Measurements from ENCODE around the gene S100A5. TPM values are rescaled to one million over a fixed set of nuclear protein-coding genes. Genes with fewer than 3 reads are reported as not detected.
A peak's percentile ranks its signal among the peaks of the same experiment; 100 is the strongest.

Gene S100A5
- total and polyA plus RNA-seq, 9 of the 15 experiments (the other 6 are each of a cell fraction or from before 2014, with no cell fraction given) = 0.56 to 1.4 (median 0.64) TPM; not detected in 5

DNA sequence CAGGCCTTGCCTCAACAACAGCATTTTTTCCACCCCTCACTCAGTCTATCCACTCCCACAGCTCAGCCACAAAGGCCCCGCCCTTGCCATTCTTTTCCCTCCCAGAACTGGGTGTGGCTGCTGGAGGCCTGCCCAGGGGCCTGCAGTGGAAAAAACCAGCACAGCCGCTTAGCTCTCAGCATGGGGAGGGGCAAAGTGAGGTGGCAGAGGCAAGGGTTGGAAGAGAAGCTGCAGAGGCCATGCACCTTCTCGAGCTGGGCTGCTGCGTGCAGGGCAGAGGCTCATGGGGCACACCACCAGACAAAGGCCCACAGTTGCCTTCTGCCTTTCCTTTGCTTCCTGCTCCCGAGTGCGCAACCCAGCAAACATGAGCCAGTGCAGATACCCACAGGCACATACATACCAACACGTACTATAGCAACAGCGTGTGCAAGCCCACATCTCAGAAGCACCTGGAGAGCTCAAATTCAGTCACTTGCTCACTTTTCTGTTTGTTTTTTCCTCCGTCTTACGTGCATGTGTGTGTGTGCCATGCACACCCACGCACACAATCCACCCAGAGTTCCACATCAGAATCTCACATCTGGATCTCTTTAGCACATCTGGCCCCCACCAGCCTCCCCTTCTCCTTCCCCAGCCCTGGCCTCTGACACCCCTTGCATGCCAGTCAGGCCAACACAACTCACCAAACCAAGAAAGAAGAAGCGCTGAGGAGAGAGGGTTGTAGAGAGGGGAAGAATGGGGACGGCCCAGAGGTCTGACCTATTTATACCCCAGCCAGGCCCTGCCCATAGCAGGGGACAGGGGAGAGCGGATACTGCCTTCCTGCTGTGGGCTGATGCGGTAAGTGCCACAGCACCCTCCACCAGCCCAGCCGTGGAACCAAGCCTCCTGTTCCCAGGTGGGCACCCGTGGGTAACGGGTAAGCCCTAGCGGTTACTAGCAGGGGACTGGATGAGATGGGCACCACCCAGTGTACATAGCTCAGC, 4.6 kb upstream of the S100A5 start, which contains the start of gene S100A4 (continued):
- TF ChIP-seq, protein P1, sequence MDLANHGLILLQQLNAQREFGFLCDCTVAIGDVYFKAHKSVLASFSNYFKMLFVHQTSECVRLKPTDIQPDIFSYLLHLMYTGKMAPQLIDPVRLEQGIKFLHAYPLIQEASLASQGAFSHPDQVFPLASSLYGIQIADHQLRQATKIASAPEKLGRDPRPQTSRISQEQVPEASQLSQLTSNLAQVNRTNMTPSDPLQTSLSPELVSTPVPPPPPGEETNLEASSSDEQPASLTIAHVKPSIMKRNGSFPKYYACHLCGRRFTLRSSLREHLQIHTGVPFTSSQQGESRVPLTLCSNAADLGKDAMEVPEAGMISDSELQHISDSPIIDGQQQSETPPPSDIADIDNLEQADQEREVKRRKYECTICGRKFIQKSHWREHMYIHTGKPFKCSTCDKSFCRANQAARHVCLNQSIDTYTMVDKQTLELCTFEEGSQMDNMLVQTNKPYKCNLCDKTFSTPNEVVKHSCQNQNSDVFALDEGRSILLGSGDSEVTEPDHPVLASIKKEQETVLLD (IDR thresholded peaks at IDR 0.05) = no peak
- TF ChIP-seq, protein P2, sequence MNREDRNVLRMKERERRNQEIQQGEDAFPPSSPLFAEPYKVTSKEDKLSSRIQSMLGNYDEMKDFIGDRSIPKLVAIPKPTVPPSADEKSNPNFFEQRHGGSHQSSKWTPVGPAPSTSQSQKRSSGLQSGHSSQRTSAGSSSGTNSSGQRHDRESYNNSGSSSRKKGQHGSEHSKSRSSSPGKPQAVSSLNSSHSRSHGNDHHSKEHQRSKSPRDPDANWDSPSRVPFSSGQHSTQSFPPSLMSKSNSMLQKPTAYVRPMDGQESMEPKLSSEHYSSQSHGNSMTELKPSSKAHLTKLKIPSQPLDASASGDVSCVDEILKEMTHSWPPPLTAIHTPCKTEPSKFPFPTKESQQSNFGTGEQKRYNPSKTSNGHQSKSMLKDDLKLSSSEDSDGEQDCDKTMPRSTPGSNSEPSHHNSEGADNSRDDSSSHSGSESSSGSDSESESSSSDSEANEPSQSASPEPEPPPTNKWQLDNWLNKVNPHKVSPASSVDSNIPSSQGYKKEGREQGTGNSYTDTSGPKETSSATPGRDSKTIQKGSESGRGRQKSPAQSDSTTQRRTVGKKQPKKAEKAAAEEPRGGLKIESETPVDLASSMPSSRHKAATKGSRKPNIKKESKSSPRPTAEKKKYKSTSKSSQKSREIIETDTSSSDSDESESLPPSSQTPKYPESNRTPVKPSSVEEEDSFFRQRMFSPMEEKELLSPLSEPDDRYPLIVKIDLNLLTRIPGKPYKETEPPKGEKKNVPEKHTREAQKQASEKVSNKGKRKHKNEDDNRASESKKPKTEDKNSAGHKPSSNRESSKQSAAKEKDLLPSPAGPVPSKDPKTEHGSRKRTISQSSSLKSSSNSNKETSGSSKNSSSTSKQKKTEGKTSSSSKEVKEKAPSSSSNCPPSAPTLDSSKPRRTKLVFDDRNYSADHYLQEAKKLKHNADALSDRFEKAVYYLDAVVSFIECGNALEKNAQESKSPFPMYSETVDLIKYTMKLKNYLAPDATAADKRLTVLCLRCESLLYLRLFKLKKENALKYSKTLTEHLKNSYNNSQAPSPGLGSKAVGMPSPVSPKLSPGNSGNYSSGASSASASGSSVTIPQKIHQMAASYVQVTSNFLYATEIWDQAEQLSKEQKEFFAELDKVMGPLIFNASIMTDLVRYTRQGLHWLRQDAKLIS (CRISPR knock-in tag; IDR thresholded peaks at IDR 0.05) = no peak
- TF ChIP-seq, protein P3, sequence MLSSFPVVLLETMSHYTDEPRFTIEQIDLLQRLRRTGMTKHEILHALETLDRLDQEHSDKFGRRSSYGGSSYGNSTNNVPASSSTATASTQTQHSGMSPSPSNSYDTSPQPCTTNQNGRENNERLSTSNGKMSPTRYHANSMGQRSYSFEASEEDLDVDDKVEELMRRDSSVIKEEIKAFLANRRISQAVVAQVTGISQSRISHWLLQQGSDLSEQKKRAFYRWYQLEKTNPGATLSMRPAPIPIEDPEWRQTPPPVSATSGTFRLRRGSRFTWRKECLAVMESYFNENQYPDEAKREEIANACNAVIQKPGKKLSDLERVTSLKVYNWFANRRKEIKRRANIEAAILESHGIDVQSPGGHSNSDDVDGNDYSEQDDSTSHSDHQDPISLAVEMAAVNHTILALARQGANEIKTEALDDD (IDR thresholded peaks at IDR 0.05) = no peak
- TF ChIP-seq, protein P4, sequence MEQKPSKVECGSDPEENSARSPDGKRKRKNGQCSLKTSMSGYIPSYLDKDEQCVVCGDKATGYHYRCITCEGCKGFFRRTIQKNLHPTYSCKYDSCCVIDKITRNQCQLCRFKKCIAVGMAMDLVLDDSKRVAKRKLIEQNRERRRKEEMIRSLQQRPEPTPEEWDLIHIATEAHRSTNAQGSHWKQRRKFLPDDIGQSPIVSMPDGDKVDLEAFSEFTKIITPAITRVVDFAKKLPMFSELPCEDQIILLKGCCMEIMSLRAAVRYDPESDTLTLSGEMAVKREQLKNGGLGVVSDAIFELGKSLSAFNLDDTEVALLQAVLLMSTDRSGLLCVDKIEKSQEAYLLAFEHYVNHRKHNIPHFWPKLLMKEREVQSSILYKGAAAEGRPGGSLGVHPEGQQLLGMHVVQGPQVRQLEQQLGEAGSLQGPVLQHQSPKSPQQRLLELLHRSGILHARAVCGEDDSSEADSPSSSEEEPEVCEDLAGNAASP (IDR thresholded peaks at IDR 0.05) = no peak
- TF ChIP-seq DACH1 (IDR thresholded peaks at IDR 0.05; ENCODE audit: partially characterized antibody) (no peak), ZNF830 (CRISPR knock-in tag; IDR thresholded peaks at IDR 0.05) (no peak), IRF2 (CRISPR knock-in tag; IDR thresholded peaks at IDR 0.05) (no peak), ZBTB7A (IDR thresholded peaks at IDR 0.05; ENCODE audit: borderline replicate concordance, control insufficient read depth, low read depth, low read length) (peak; percentile 64; the same call in 1 of the 2 replicates), ZKSCAN8 (CRISPR knock-in tag; IDR thresholded peaks at IDR 0.05) (no peak), CHCHD3 (CRISPR knock-in tag; IDR thresholded peaks at IDR 0.05) (no peak), CC2D1A (IDR thresholded peaks at IDR 0.05) (no peak), SRSF7 (optimal IDR thresholded peaks at IDR 0.05; ENCODE audit: low read depth, low read length) (no peak), SRF (CRISPR knock-in tag; IDR thresholded peaks at IDR 0.05) (0 out of 4 replicates have a peak, but pooled peaks of 1 of the 2 experiments have one; percentile 59), CBX5 (IDR thresholded peaks at IDR 0.05; ENCODE audit: borderline replicate concordance, low read depth) (peak; percentile 64; the same call in 1 of the 2 replicates), POU5F1 (IDR thresholded peaks at IDR 0.05; ENCODE audit: borderline replicate concordance, low read depth, low read length, partially characterized antibody) (no peak)
- TF ChIP-seq, protein P5, sequence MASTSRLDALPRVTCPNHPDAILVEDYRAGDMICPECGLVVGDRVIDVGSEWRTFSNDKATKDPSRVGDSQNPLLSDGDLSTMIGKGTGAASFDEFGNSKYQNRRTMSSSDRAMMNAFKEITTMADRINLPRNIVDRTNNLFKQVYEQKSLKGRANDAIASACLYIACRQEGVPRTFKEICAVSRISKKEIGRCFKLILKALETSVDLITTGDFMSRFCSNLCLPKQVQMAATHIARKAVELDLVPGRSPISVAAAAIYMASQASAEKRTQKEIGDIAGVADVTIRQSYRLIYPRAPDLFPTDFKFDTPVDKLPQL (IDR thresholded peaks at IDR 0.05; ENCODE audit: extremely low read depth, insufficient read length) = no peak

Measured in K562 (cell line).